Neutrophil (primary cell): ENCODE measurements around the gene PLXNB3.

Source experiments
- H3K27ac ChIP-seq: fragments of 200-600 bp; sonication (generic); 2 replicates; pipeline ENCODE4 v1.5.1; 2016; ENCODE audit warnings: mild to moderate bottlenecking, moderate library complexity
- H3K27me3 ChIP-seq: fragments of 200-600 bp; sonication (generic); 2 replicates; pipeline ENCODE4 v1.6.0; 2016; ENCODE audit warnings: mild to moderate bottlenecking
- H3K36me3 ChIP-seq: fragments of 200-600 bp; sonication (generic); 2 replicates; pipeline ENCODE4 v1.5.1; 2017
- H3K4me1 ChIP-seq, 2 experiments: fragments of 200-600 bp in 1 of 2; sonication (generic) in 1 of 2; 1 replicate in 1 of 2; 2 replicates in 1 of 2; pipeline versions ENCODE4 v1.5.1 to v1.6.1; 2013 to 2016; ENCODE audit warnings: low read depth in 1 of 2, low read length in 1 of 2, mild to moderate bottlenecking in 1 of 2, moderate library complexity in 1 of 2; ENCODE audit not compliant: control insufficient read depth in 1 of 2, insufficient read depth in 1 of 2
- H3K4me3 ChIP-seq, 2 experiments: fragments of 200-600 bp in 1 of 2; sonication (generic) in 1 of 2; 1 replicate in 1 of 2; 2 replicates in 1 of 2; pipeline ENCODE4 v1.5.1; 2013 to 2016; ENCODE audit warnings: low read depth in 1 of 2, low read length in 1 of 2, mild to moderate bottlenecking in 1 of 2, moderate library complexity in 1 of 2
- H3K9me3 ChIP-seq: fragments of 200-600 bp; sonication (generic); 2 replicates; pipeline ENCODE4 v1.5.1; 2016
- CTCF ChIP-seq: fragments of 200-600 bp; sonication (generic); IDR thresholded peaks from 2 replicates; pipeline ENCODE4 v1.5.1; 2016; ENCODE audit warnings: antibody characterized with exemption

Gene PLXNB3

GRCh38 chrX:153819384-153820040 is 55.5 kb downstream of the PLXNB3 start:
- Histone ChIP-seq H3K27ac (no peak overlapping the region), H3K4me1 (no peaks in the 10 kb centered on the region), H3K4me3 (no peak overlapping the region), H3K36me3 (no peaks in the 10 kb centered on the region), H3K9me3 (no peaks in the 10 kb centered on the region), H3K27me3 (peaks cover 86% of the 10 kb centered on the region)
- TF ChIP-seq CTCF = no peak

GRCh38 chrX:153820601-153821000 is 56.6 kb downstream of the PLXNB3 start:
- no peaks in the 10 kb centered on the region for H3K4me1 ChIP-seq
- no peak overlapping the region for H3K27ac ChIP-seq
- H3K36me3 ChIP-seq = no peaks in the 10 kb centered on the region
- peaks cover 90% of the 10 kb centered on the region for H3K27me3 ChIP-seq
- no peak for TF ChIP-seq CTCF
- no peak overlapping the region for H3K4me3 ChIP-seq
- no peaks in the 10 kb centered on the region for H3K9me3 ChIP-seq

GRCh38 chrX:153821066-153821465 is 57.0 kb downstream of the PLXNB3 start:
- H3K4me3 ChIP-seq = no peak overlapping the region
- no peaks in the 10 kb centered on the region for H3K36me3 ChIP-seq
- H3K4me1 ChIP-seq = no peaks in the 10 kb centered on the region
- H3K27me3 ChIP-seq = peaks cover 95% of the 10 kb centered on the region
- H3K9me3 ChIP-seq = no peaks in the 10 kb centered on the region
- H3K27ac ChIP-seq = no peak overlapping the region
- no peak for TF ChIP-seq CTCF

- TF ChIP-seq CTCF = no peak
- Histone ChIP-seq H3K27me3 (peaks cover 97% of the 10 kb centered on the region), H3K4me3 (no peak overlapping the region), H3K36me3 (no peaks in the 10 kb centered on the region), H3K9me3 (no peaks in the 10 kb centered on the region), H3K27ac (no peak overlapping the region), H3K4me1 (no peaks in the 10 kb centered on the region)
Measured at GRCh38 chrX:153824348-153824747, 60.3 kb downstream of the PLXNB3 start.

- no peak overlapping the region for H3K27ac ChIP-seq
- H3K4me1 ChIP-seq = no peaks in the 10 kb centered on the region
- no peak overlapping the region for H3K4me3 ChIP-seq
- no peaks in the 10 kb centered on the region for H3K9me3 ChIP-seq
- no peaks in the 10 kb centered on the region for H3K36me3 ChIP-seq
- no peak for TF ChIP-seq CTCF
- peaks cover 97% of the 10 kb centered on the region for H3K27me3 ChIP-seq
Measured at GRCh38 chrX:153825042-153825441, 61.0 kb downstream of the PLXNB3 start.
